Islet of Langerhans (tissue), 1 donor: Measurements from ENCODE around the gene SPAG16.
"Not testable (repeated sequence)": the region's sequence is repeated elsewhere in the genome, so short reads cannot be mapped to it uniquely, and the experiment has no call there.

ENCODE experiments used
- FAIRE-seq: peaks from one replicate; lab custom pipeline; 2011; peaks lifted over from hg19 to GRCh38; lab: Jason Lieb, UNC

The SPAG16 gene

DNA sequence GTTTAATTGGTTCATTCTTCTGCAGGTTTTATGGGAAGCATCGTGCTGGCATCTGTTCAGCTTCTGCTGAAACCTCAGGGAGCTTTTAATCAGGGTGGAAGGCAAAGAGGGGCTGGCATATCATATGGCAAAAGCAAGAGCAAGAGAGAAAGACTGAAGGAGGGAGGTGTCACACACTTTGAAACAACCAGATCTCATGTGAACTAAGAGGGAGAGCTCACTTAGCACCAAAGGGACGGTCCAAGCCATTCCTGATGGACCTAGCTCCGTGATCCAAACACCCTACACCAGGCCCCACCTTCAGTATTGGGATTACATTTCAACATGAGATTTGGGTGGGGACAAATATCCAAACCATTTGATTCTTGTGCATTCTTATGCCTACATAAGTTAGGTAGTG lies 563.1 kb downstream of the SPAG16 start:
- FAIRE-seq, result no peak

DNA sequence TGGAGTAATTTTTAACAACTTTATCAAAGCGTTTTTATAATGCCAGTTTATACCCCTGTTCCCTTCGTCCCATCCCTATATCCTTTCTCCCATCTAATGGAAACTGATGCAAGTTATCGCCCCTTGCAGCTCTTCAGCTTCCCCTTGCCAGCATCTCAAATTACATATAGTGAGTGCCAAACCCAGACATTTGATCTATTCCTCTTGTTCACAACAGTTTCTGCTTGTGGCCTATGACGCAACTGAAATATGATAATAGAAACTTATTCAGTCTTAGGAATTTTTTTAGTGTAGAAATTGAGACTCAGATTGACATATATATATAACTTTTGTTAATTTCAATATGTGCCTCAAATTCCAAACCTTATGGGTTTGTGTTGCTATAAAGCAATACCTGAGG lies 564.4 kb downstream of the SPAG16 start:
- FAIRE-seq, result no peak

DNA sequence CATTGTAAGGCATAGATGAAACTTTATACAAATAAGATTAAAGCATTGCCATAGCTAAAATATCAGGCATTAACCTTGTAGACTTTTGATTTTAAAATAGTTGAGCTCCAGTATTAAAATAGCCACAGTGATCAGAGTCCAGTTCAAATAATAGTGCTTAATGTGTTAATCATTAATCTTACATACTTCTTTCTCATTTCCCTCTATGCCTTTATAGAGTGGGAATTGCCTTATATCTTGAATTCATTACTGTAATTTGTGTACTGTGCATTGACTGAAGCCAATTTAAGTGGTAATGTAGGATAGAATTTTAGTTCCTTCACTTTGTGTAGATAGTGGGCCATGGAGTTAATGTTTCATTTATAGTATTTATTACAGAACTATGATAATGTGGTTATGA lies 577.4 kb downstream of the SPAG16 start:
- peak; percentile 76 for FAIRE-seq

DNA sequence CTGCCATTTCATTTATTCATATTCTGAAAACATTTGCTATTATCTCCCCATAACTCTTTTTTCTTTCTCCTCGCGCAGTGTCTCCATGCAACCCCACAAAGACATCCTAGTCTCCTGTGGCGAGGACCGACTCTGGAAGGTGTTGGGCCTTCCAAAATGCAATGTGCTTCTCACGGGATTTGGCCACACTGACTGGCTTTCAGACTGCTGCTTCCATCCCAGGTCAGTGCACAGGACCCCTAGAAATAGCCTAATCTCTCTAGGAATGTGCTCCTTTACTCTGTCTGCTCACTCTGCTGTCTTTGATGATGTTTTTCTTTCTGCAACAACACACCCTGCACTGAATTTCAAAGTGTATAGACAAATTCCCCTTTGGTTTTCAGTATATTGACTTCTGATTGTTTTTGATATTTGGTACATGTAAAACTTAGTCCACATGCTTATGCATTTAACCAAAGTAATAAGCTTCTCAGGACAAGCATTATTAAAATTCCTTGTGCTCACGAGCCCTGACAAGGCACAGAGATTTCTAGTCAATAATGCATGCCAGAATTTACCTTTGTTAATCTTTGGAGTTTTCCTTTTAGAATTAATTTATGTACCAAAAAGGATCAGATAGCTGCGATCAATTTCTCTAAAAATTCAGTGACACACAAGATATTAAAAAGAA lies 578.3 kb downstream of the SPAG16 start:
- no peak for FAIRE-seq

DNA sequence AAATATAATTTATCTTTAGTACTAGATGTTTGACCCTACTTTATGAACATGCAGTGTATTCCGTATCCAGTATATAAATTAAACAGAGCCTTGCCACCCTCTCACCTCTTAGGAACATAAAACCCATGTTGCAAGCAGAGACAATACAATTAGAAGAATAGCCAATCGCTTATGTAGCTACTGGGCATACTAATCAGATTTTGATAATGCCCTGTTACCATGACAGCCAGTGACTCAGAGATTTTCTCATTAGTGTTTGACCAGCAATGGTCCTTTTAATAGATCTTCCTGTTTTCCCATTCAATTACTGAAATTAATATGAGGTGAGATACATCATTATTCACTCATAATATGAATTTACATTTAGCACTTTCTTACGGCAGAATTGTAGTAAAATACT lies 579.3 kb downstream of the SPAG16 start:
- peak; percentile 88 for FAIRE-seq

DNA sequence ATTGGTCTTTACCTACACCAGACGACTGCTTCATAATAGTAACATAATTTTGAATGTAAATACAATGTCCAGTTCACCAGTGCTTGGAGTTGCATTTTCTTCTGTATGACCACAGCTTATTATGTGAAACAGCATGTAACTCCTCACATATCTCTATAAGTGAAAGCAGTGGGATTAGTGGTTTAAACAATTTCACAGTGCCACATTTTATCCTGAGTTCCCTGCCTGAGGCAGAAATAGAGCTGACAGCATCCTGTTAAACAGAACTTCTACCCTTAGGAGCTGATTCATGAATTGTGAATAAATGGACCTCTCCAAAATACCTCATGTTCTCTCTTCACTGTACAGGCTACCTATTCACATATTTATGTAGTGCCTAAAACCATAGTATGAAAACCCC lies 584.3 kb downstream of the SPAG16 start:
- FAIRE-seq, result no peak

DNA sequence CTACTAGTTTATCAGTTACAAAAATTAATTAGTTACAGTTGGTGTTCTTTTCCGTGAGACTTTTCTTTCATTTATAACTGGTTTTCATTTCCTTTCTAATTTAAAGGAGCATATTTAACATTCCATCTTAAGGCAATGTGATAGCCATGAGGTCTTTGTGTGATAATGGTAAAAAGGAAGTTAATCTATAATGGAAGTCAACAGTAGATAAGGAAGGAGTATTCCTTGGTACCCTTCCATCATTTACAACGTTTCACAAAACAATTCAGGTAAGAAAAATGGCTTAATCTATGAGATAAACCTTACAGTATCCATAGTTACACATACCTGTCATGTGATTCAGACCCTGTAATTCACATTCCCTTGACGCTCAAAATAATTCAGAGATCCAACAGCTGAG lies 601.2 kb downstream of the SPAG16 start:
- no peak for FAIRE-seq

DNA sequence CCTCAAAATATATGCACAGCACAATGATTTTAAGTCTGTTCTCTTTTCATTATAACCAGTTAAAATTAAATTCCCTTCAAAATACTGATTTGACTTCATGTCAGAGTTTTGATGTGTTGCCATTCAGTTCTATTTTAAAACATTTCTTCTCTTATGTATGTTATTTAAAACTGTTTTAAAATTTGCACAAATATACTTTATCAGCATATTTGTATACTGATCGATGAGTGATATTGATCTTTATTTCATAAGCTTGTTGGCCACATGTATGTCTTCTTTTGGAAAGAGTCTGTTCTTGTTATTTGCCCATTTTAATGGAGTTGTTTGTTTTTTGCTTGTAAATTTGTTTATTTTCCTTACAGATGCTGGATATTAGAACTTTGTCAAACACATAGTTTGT lies 630.2 kb downstream of the SPAG16 start:
- no peak for FAIRE-seq

DNA sequence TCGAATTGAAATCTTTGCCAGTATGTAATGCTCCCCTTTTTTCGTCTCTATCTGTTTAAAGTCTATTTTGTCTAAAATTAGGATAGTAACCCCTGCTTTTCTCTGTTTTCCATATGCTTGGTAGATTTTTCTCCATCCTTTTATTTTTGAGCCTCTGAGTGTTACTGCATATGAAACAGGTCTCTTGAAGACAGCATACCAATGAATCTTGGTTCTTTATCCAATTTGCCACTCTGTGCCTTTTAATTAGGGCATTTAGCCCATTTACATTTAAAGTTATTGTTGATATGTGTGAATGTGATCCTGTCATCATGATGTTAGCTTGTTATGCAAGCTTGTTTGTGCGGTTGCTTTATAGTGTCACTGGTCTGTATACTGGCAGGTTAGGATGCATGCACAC lies 635.8 kb downstream of the SPAG16 start:
- no peak for FAIRE-seq

DNA sequence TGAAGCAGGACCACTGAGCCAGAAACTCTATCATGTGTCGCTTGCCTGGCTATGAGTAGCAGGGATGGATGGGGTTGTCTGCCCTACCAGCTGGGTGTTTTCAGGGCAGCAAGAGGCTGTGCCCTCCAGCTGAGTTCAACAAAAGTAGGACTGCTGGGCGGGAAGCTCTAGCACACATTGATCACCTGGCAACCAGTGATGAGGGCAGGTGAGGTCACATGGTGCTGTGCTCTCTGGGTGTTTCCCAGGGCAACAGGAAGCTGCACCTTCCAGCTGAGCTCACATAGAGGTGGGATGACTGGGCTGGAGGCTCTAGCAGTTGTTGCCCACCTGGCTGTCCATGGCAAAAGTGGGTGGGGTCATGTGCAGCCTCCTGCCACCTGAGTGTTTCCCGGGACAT lies 639.3 kb downstream of the SPAG16 start:
- peak; percentile 79 for FAIRE-seq

DNA sequence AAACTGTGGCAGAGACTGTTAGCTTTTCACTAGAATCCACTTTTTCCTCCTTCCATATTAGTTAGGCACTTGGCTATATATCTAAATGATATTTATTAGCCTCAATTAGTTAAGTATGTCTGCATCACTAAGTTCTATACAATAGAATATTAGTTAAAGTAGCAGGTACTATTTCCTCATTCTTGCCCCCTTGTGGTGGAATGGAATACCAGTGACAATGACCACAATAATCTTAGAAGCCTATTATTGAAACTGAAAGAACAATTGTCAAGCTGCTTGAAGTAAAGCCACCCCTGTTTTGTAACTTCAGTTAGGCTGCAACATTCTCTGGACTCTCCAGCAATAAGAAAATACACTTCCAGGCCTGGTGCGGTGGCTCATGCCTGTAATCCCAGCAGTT lies 650.3 kb downstream of the SPAG16 start:
- FAIRE-seq, result peak; percentile 55

DNA sequence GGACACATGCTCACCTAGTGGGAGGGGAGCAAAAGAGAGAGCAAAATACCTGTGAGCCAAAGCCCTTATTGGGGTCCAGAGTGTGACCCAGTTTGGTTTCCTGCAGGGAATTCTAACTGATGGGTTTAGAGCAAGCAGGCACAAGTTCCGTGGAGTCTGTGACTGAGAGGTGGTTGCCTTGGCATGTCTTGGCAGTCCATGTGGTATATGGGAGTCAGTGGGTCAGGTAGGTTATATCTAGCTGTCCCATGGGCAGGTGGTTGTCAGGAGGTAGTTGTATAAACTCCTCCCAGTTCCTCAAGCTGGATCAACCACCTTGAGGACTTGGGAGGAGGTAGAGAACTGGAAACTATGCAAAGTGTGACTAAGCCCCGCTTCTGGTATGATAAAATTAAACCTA lies 673.8 kb downstream of the SPAG16 start:
- FAIRE-seq, result no peak

DNA sequence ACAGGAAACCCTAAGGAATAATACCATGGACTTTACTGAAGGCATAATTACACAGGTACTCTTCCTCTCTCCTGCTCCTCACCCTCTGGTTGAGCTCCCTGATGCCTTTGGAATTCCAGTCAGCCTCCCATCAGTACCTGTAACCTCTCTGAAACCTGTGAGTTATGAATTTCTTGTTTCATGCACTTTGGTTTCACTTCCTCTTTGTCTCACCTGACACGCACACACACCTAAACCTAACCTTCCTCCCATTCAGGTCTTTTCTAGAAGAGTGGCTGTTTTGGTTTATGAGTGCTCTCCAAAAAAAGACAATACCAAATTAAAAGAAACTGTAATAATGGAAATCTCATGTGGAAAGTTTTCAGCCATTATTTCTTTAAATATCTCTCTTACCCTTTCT lies 675.3 kb downstream of the SPAG16 start:
- no peak for FAIRE-seq

DNA sequence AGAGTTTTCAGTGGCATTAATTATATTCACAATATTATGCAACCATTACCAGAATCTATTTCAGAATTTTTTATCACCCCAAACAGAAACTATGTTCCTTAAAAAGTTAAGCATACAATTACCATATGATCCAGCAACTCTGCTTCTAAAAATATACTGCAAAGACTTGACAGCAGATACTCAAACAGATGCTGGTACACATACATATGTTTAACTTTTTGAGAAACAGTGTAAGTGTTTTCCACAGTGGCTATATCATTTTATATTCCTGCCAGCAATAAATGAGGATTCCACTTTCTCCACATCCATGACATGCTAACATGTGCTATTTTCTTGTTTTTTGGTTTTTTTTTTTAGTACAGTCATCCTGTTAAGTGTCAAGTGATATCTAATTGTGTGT lies 687.3 kb downstream of the SPAG16 start:
- FAIRE-seq, result no peak

DNA sequence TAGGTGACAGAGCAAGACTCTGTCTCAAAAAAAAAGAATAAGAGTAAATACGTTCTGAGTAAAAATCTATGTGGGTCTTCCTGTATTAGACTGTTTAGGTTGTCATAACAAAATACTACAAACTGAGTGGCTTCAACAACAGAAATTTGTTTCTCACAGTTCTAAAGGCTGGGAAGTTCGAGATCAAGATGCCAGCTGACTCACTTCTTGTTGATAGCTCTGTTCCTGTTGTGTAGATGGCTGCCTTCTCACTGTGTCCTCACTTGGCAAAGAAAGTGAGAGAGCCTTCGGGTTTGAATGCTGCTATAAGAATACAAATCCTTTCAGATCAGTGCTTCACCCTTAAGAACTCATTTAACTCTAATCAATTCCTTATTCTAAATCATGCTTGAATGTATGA lies 696.6 kb downstream of the SPAG16 start:
- no peak for FAIRE-seq

DNA sequence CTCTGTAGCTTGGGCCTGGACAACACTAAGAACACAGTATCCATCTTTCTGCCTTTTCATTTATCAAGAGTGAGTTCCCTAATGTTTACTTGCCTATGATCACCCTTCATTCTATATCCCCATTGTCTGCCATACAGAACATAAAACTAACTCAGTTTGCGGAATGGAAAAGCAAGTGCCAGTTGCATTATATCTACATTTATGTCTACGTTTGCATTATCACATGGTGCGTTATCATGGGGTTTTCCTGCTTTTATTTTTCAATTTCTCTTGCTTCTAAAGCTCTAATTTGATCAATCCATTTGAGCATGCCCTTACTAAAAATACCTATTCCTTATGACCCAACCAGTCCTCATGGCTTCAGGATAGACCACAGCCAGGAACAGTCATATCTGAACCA lies 704.9 kb downstream of the SPAG16 start:
- no peak for FAIRE-seq

DNA sequence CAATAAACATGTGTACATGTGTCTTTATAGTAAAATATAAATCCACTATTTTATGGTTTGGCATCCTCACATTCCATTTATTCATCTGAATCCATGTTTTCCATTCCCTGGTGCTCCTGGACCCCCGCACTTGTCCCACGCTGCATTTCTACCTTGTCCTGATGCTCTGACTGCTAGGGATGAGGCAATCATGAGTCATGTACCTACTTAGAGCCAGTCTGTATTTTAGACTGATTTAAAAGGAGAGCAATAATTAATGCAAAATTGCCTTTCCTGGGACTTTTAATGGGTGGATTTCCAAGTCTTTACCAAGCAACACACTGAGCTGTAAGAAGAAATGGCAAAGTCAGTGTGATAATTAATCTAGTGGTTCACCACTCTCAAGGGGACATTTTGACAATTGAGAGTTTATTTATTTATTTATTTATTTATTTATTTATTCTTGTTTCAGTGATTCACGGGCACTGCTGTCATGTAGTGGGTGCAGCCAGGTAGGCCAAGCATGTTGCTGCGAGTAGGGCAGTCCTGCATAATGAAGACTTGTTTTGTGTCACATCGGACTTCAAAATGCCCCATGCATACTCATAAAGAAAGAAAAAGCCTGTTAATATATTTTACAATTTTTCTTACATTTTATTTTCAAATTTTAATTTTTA lies 707.3 kb downstream of the SPAG16 start:
- no peak for FAIRE-seq

DNA sequence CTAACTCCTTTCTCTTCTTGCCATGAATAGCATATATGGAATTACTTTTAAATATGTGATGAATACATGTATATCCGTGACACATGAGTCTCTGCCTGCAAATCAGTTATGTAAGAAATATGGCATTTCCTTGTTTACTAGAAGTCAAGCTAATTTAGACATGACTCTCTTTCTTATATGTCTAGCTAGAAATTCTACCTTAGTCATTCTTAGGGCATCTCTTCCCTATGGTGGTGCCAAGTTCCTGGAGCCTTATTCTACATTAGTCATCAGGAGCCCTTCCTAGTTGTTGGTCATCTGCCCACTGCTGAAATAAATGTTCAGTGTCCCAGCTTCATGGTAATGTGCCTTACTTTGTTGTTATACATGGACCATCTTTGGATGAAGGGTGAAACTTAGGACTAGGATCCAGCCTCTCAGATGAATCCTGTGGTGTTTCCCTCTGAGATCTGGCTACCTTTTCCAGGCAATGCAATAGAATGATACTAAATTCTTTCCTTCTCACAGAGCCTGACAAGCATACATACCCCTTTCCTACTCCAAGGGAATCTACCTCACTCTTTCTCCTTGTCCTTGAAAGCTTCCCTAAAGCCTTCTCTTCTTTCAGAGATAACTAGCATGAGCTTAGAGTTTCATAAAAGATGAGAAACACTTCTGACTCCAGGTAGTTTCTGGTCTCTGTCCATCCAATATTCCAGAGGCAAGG lies 711.3 kb downstream of the SPAG16 start:
- peak; percentile 78 for FAIRE-seq

DNA sequence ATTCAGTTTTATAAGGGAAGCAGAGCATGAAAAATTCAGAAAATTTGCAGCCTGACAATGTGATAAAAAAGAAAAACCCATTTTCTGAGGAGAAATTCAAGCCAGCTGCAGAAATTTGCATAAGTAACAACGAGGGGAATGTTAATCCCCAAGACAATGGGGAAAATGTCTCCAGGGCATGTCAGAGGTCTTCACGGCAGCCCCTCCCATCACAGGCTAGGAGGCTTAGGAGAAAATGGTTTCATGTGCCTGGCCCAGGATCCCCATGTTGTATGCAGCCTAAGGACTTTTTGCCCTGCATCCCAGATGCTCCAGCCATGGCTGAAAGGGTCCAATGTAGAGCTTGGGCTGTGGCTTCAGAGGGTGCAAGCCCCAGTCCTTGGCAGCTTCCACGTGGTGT lies 714.7 kb downstream of the SPAG16 start:
- not testable (repeated sequence) for FAIRE-seq

DNA sequence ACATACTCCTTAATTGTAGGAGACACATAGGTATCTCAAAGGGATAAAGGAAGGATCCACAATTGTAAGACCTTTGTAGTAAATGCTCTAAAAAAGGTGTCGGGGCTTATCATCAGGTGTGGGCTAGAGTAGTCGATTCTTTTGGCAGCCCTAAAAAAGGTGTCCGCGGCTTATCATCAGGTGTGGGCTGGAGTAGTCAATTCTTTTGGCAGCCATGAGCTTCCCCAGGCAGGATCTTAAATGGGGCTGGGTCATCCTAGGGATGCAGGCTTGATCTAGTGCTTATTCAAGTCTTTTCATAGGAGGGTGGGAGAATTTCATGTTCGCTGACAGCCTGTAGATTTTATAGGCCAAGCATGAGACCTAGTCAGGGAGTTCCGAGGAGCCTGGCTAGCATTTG lies 720.2 kb downstream of the SPAG16 start:
- no peak for FAIRE-seq

DNA sequence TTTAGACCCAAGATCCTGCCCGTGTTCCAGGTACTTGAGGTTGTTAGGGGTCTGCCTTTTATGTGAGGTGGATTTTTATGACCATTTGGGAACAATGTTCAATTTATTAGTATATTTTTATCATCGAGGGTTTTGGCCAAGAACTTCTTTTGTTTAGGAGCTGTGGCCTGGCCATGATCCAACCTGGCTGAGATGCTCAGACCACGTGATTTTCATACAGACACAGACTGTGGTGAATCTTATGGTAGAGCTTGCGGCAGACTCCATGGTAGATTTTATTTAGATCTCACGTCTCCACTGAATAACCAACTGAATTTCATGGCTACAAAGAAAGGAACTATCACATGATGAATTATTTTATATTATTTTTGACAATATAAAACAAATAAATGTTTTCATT lies 721.1 kb downstream of the SPAG16 start:
- no peak for FAIRE-seq

DNA sequence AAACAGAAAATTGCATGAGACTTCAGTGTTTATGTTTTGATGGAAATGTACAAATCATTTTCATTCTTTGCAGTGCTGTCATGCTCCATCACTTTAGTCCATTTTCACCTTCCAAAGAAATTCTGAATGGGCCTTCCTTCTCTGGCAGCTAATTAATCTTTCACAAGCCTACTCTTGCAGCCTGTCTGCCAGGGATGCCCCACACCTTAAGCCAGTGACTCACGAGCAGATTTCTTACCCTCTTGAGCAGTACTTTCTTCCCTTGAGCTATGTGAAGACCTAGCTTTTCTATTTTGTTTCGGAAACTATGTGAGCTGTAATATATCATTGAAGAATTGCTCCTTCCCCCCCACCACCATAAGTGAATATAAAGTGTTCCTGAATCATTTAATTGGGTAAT lies 722.3 kb downstream of the SPAG16 start:
- FAIRE-seq, result no peak

DNA sequence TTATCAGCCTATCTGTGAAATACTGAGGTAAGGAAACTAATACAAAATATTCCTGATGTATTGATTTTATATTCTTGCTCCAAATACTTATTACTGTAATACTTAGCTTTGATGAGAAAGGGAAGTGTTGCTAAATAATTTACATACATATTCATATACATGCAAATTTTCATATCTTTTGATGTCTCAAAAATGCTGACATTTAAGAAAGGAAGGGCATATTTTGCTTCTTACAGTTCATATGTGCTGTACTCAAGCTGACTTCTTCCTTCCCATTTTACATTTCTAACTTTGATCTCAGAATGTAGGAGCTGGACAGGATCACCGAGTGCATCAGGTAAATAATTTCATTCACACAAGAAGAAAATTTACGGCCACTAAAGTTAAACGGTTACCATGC lies 727.4 kb downstream of the SPAG16 start:
- no peak for FAIRE-seq
